ENCODE results near the gene MAPK10. TPM values are rescaled to one million over a fixed set of nuclear protein-coding genes. Genes with fewer than 3 reads are reported as not detected.
"Not testable (repeated sequence)": the region's sequence is repeated elsewhere in the genome, so short reads cannot be mapped to it uniquely, and the experiment has no call there.

MAPK10 gene
- total and polyA plus RNA-seq, 2 donors (not counting 3 experiments of a cell fraction or from before 2014, with no cell fraction given), result 0.17 TPM; not detected in 1

DNA sequence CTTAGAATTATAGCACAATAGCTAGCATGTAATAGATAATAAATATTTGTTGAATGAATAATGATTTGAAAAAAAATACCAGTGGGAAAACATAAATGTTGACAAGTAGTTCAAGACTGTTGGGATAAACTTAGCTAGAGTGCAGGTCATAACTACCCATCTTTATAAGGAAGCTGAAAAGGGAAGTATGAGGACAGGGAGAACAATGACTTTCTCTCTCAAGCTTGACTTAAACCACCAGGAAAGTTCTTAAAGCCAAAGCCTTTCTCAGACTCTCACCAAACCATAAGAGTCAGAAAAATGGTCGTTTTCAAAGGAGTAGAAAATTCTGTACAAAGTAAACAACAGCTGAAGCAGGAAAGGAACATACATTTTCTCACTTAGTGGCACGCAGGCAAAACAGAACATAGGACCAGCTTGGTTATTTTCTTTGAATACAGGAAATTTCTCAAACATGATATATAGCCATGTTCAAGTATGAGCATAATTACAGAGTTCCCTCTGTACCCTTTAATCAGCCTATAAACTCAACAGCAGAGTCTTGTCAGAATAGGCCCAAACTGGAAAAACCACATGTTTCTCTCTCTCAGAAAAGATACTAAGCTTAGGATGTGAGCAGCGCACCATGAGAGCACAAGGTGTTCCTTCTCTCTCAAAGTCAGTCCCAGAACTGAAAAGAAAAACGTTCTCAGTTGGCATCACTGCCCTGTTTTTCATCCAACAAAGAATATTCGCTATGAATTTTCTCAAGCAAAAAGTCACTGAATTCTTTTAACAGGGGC is 28.7 kb downstream of the MAPK10 start:
- BruUV-seq (replicated peaks), result no TSS peak
- H3K27ac ChIP-seq (ENCODE audit: insufficient read depth, low read depth, low read length), result no peak overlapping the region
- H3K4me3 ChIP-seq (replicated peaks in 1 of 3; ENCODE audit: insufficient read depth in 1 of 3, low read depth in 1 of 3, low read length in 3 of 3), result no peak overlapping the region
- FAIRE-seq (no peak), DNase-seq (ENCODE audit: low read depth, low spot score) (peak; percentile 8)
- dilution Hi-C loops (cut with MboI; ENCODE audit: extremely low pct_ligation_motif_present, low sequenced_read_pairs) (no loop called here), intact Hi-C loops (cut with micrococcal nuclease) (no loop called here)
- H3K79me2 ChIP-seq (ENCODE audit: control insufficient read depth, insufficient read depth, low read length), result no peaks in the 10 kb centered on the region
- no peaks in the 10 kb centered on the region for H3K9me1 ChIP-seq (replicated peaks; ENCODE audit: control insufficient read depth, extremely low read depth, insufficient read depth, low read length)
- H3K27me3 ChIP-seq (ENCODE audit: control insufficient read depth in 2 of 2, insufficient read depth in 2 of 2, low read length in 2 of 2), result no peaks in the 10 kb centered on the region
- no peaks in the 10 kb centered on the region for H3K9me3 ChIP-seq (replicated peaks; ENCODE audit: control insufficient read depth, insufficient read depth, low read length)
- no peaks in the 10 kb centered on the region for H3K36me3 ChIP-seq (ENCODE audit: control insufficient read depth in 2 of 2, extremely low read depth in 1 of 2, insufficient read depth in 2 of 2, low read length in 2 of 2)
- H3K4me2 ChIP-seq (ENCODE audit: insufficient read depth, low read length), result no peak overlapping the region
- POLR2A ChIA-PET, result no interaction called here
- TF ChIP-seq POLR2AphosphoS5 (IDR thresholded peaks at IDR 0.05; ENCODE audit: insufficient read depth, low read depth, low read length) (no peak), CTCF (IDR thresholded peaks at IDR 0.05; ENCODE audit: extremely low read depth in 1 of 2, insufficient read depth in 1 of 2, low read depth in 1 of 2, low read length in 2 of 2) (no peak), GATA2 (IDR thresholded peaks at IDR 0.05; ENCODE audit: insufficient read depth, insufficient read length, low read depth, low read length) (no peak), EZH2 (IDR thresholded peaks at IDR 0.05; ENCODE audit: borderline replicate concordance, low read depth, low read length, severe bottlenecking) (no peak), FOS (IDR thresholded peaks at IDR 0.05; ENCODE audit: borderline replicate concordance, insufficient read depth, low read length) (no peak)
- H4K20me1 ChIP-seq (replicated peaks; ENCODE audit: control insufficient read depth, extremely low read depth, insufficient read depth, low read length), result no peaks in the 10 kb centered on the region
- CTCF ChIA-PET, result interaction anchor here (1.0 to 1.4 kb wide), 3 partner anchors 11 to 33 kb away, joined by 3 to 4 read pairs (median 3); no protein-coding TSS in a partner anchor
- H3K4me1 ChIP-seq (ENCODE audit: control insufficient read depth, extremely low read depth, insufficient read depth, low read length), result no peaks in the 10 kb centered on the region
- no peak overlapping the region for H3K9ac ChIP-seq (replicated peaks; ENCODE audit: extremely low read depth, insufficient read depth, low read length)
- no peak overlapping the region for H2AFZ ChIP-seq (ENCODE audit: low read depth, low read length)

GRCh38 chr4:86330411-86330810 is 29.4 kb downstream of the MAPK10 start:
- BruUV-seq (replicated peaks); H3K36me3 ChIP-seq (ENCODE audit: control insufficient read depth in 2 of 2, extremely low read depth in 1 of 2, insufficient read depth in 2 of 2, low read length in 2 of 2); H3K4me3 ChIP-seq (replicated peaks in 1 of 3; ENCODE audit: insufficient read depth in 1 of 3, low read depth in 1 of 3, low read length in 3 of 3); H3K9me3 ChIP-seq (replicated peaks; ENCODE audit: control insufficient read depth, insufficient read depth, low read length); H2AFZ ChIP-seq (ENCODE audit: low read depth, low read length); intact Hi-C loops (cut with micrococcal nuclease); H3K9me1 ChIP-seq (replicated peaks; ENCODE audit: control insufficient read depth, extremely low read depth, insufficient read depth, low read length); H3K79me2 ChIP-seq (ENCODE audit: control insufficient read depth, insufficient read depth, low read length); H4K20me1 ChIP-seq (replicated peaks; ENCODE audit: control insufficient read depth, extremely low read depth, insufficient read depth, low read length); DNase-seq (ENCODE audit: low read depth, low spot score); H3K9ac ChIP-seq (replicated peaks; ENCODE audit: extremely low read depth, insufficient read depth, low read length); H3K27ac ChIP-seq (ENCODE audit: insufficient read depth, low read depth, low read length); FAIRE-seq; H3K27me3 ChIP-seq (ENCODE audit: control insufficient read depth in 2 of 2, insufficient read depth in 2 of 2, low read length in 2 of 2); POLR2A ChIA-PET; dilution Hi-C loops (cut with MboI; ENCODE audit: extremely low pct_ligation_motif_present, low sequenced_read_pairs); H3K4me1 ChIP-seq (ENCODE audit: control insufficient read depth, extremely low read depth, insufficient read depth, low read length); H3K4me2 ChIP-seq (ENCODE audit: insufficient read depth, low read length): not testable (repeated sequence)
- CTCF ChIA-PET, result interaction anchor here (1.1 to 1.4 kb wide), 2 partner anchors 11 to 32 kb away, joined by 3 to 4 read pairs; no protein-coding TSS in a partner anchor

Measured in endothelial cell of umbilical vein (primary cell).